ENCODE results near the gene ZNF442.

DNA sequence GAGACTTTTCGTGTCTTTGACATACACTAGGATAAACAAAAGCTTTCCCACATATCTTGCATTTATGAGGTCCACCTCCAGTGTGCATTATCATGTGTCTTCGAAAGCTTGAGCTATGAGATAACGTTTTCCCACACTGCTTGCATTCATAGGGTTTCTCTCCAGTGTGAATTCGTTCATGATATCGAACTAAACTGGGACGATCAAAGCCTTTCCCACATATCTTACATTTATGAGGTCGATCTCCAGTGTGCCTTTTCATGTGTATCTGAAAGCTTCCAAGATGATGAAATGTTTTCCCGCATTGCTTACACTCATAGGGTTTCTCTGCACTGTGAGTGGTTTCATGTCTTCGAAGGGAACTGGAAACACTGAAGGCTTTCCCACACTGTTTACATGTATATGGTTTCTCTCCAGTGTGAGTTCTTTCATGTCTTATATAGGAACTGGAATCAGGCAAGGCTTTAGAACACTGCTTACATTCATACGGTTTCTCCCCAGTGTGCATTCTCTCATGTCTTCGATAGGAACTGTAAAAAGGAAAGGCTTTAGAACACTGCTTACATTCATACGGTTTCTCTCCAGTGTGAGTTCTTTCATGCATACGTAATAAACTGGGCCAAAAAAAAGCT lies 46.6 kb downstream of the ZNF442 start:
- TF ChIP-seq CTCF (conservative IDR thresholded peaks at IDR 0.05) (no peak), ZFX (IDR thresholded peaks at IDR 0.05) (no peak)

Measured in C4-2B (cell line).